Keratinocyte (primary cell): Measurements from ENCODE around the gene TBC1D8B. TPM values are rescaled to one million over a fixed set of nuclear protein-coding genes. Genes with fewer than 3 reads are reported as not detected.

ENCODE experiments used
- DNase-seq: peaks from one replicate; pipeline ENCODE4 v3.0.0-alpha.2; 2011; ENCODE audit warnings: low read depth, missing footprints, low spot score
- FAIRE-seq: peaks from 2 replicates; lab custom pipeline; 2011; peaks lifted over from hg19 to GRCh38; lab: Jason Lieb, UNC
- H2AFZ ChIP-seq: 2 replicates; pipeline ENCODE4 v1.6.0; 2012; ENCODE audit warnings: low read length, control low read depth, inconsistent platforms; ENCODE audit not compliant: control insufficient read depth
- H3K27ac ChIP-seq: 2 replicates; pipeline ENCODE4 v1.5.1; 2011; ENCODE audit warnings: low read length; ENCODE audit not compliant: control insufficient read depth, insufficient read depth
- H3K27me3 ChIP-seq: 3 replicates; pipeline ENCODE4 v1.6.0; 2011; ENCODE audit warnings: low read length; ENCODE audit not compliant: control insufficient read depth, insufficient read depth; ENCODE audit errors: extremely low read depth
- H3K36me3 ChIP-seq, 2 experiments: 2 replicates in 1 of 2; 3 replicates in 1 of 2; pipeline ENCODE4 v1.5.1; 2011; ENCODE audit warnings: low read length in 2 of 2, mild to moderate bottlenecking in 1 of 2; ENCODE audit not compliant: control insufficient read depth in 2 of 2, insufficient read depth in 2 of 2; ENCODE audit errors: extremely low read depth in 1 of 2
- H3K4me1 ChIP-seq: 3 replicates; pipeline ENCODE4 v1.5.1; 2011; ENCODE audit warnings: low read length; ENCODE audit not compliant: control insufficient read depth, insufficient read depth; ENCODE audit errors: extremely low read depth
- H3K4me2 ChIP-seq: 3 replicates; pipeline ENCODE4 v1.6.0; 2011; ENCODE audit warnings: low read depth, low read length; ENCODE audit not compliant: control insufficient read depth, insufficient read depth; ENCODE audit errors: extremely low read depth
- H3K4me3 ChIP-seq, 3 experiments: fragments of 200-600 bp in 1 of 3; sonication (generic) in 1 of 3; 2 replicates in 2 of 3; 3 replicates in 1 of 3; pipeline ENCODE4 v1.5.1; 2011 to 2016; ENCODE audit warnings: low read length in 3 of 3, mild to moderate bottlenecking in 3 of 3, control low read depth in 2 of 3, inconsistent platforms in 1 of 3, low read depth in 1 of 3, mixed read lengths in 1 of 3, mixed run types in 1 of 3, moderate library complexity in 1 of 3; ENCODE audit not compliant: control insufficient read depth in 2 of 3, insufficient read depth in 2 of 3; ENCODE audit errors: extremely low read depth in 1 of 3
- H3K79me2 ChIP-seq: 2 replicates; pipeline ENCODE4 v1.6.0; 2012; ENCODE audit warnings: low read length; ENCODE audit not compliant: control insufficient read depth, insufficient read depth
- H3K9ac ChIP-seq: 3 replicates; pipeline ENCODE4 v1.6.0; 2011; ENCODE audit warnings: low read length; ENCODE audit not compliant: control insufficient read depth, insufficient read depth; ENCODE audit errors: extremely low read depth
- H3K9me1 ChIP-seq: 3 replicates; pipeline ENCODE4 v1.6.0; 2011; ENCODE audit warnings: low read length; ENCODE audit not compliant: control insufficient read depth, insufficient read depth; ENCODE audit errors: extremely low read depth
- H3K9me3 ChIP-seq: 2 replicates; pipeline ENCODE4 v1.5.1; 2012; ENCODE audit warnings: low read depth, low read length; ENCODE audit not compliant: control insufficient read depth
- H4K20me1 ChIP-seq: 3 replicates; pipeline ENCODE4 v1.6.0; 2011; ENCODE audit warnings: low read length; ENCODE audit not compliant: control insufficient read depth, insufficient read depth; ENCODE audit errors: extremely low read depth
- EZH2 ChIP-seq: IDR thresholded peaks from one replicate; pipeline ENCODE4 v1.6.1; 2012; ENCODE audit warnings: inconsistent platforms, mild to moderate bottlenecking, low read length, moderate library complexity
- dilution Hi-C: fragments of 300-500 bp; cut with MboI; formaldehyde crosslinking; loops from one replicate; pipeline ENCODE4 v1.7.0; 2020; ENCODE audit warnings: low sequenced_read_pairs; ENCODE audit not compliant: extremely low pct_ligation_motif_present
- polyA plus RNA-seq, 5 experiments: library from polyadenylated mRNA; depleted of rRNA in 3 of 5; stranded (reverse) in 3 of 5; stranded (forward) in 1 of 5; unstranded in 1 of 5; fragments of >200 nt; gene quantifications; 1 replicate in 1 of 5; 2 replicates in 3 of 5; 3 replicates in 1 of 5; pipeline versions ENCODE4 v1.2.1 to v1.2.3, GENCODE V29; 2011 to 2012; ENCODE audit warnings: missing spikeins in 2 of 5, low read depth in 1 of 5, low replicate concordance in 1 of 5
- TF ChIP-seq, protein P1 (sequence below), 3 experiments: IDR thresholded peaks in 1 of 3; conservative IDR thresholded peaks in 1 of 3; optimal IDR thresholded peaks in 1 of 3; 2 replicates in 2 of 3; 3 replicates in 1 of 3; pipeline versions ENCODE3 to v1.5.1; 2011; ENCODE audit warnings: low read length in 3 of 3, mild to moderate bottlenecking in 3 of 3, moderate library complexity in 2 of 3, control low read depth in 1 of 3, inconsistent platforms in 1 of 3; ENCODE audit not compliant: insufficient read depth in 2 of 3; ENCODE audit errors: extremely low read depth in 1 of 3

The TBC1D8B gene
- polyA plus RNA-seq, 1 donor (not counting 4 experiments of a cell fraction or from before 2014, with no cell fraction given): 5.4 TPM

- TF ChIP-seq, protein P1, sequence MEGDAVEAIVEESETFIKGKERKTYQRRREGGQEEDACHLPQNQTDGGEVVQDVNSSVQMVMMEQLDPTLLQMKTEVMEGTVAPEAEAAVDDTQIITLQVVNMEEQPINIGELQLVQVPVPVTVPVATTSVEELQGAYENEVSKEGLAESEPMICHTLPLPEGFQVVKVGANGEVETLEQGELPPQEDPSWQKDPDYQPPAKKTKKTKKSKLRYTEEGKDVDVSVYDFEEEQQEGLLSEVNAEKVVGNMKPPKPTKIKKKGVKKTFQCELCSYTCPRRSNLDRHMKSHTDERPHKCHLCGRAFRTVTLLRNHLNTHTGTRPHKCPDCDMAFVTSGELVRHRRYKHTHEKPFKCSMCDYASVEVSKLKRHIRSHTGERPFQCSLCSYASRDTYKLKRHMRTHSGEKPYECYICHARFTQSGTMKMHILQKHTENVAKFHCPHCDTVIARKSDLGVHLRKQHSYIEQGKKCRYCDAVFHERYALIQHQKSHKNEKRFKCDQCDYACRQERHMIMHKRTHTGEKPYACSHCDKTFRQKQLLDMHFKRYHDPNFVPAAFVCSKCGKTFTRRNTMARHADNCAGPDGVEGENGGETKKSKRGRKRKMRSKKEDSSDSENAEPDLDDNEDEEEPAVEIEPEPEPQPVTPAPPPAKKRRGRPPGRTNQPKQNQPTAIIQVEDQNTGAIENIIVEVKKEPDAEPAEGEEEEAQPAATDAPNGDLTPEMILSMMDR (optimal IDR thresholded peaks at IDR 0.05 in 1 of 3, IDR thresholded peaks at IDR 0.05 in 1 of 3, conservative IDR thresholded peaks at IDR 0.05 in 1 of 3; ENCODE audit: extremely low read depth in 1 of 3, insufficient read depth in 2 of 3, low read length in 3 of 3): no peak
- no peak for TF ChIP-seq EZH2
- H3K36me3 ChIP-seq: no peaks in the 10 kb centered on the region
- no peak overlapping the region for H3K9ac ChIP-seq
- H4K20me1 ChIP-seq: no peaks in the 10 kb centered on the region
- DNase-seq (no peak), FAIRE-seq (no peak)
- dilution Hi-C loops: no loop called here
- H2AFZ ChIP-seq: no peak overlapping the region
- no peak overlapping the region for H3K4me2 ChIP-seq
- H3K27me3 ChIP-seq: peaks cover 7% of the 10 kb centered on the region
- H3K4me3 ChIP-seq: no peak overlapping the region
- no peaks in the 10 kb centered on the region for H3K79me2 ChIP-seq
- H3K27ac ChIP-seq: no peak overlapping the region
- H3K4me1 ChIP-seq: no peaks in the 10 kb centered on the region
- H3K9me1 ChIP-seq: no peaks in the 10 kb centered on the region
- H3K9me3 ChIP-seq: no peaks in the 10 kb centered on the region
Measured at GRCh38 chrX:106901341-106901740, 98.9 kb downstream of the TBC1D8B start.

DNA sequence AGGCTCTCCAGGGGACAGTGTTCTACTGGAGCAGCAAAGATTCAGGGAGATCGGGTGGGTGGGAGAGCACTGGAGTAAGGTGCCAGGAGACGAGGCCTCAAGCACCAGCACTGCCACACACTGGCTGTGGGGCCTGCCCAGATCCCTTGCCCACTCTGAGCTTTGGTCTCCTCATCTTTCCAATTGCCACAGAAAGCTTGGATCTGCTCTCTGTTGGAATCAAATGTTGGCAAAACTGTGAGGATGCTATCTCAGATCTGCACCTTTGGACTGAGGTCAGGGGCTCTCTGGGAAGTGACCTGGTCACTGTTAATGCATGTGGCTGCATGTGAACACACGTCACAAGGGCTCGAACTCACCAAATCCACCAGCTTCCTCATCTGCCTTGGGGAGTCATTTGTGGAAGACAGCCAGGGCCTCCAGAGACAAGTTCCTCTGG, 99.3 kb downstream of the TBC1D8B start:
- Histone ChIP-seq H3K27me3 (peaks cover 7% of the 10 kb centered on the region), H3K79me2 (no peaks in the 10 kb centered on the region), H4K20me1 (no peaks in the 10 kb centered on the region), H3K9me3 (no peaks in the 10 kb centered on the region), H3K9ac (no peak overlapping the region), H3K36me3 (no peaks in the 10 kb centered on the region), H3K27ac (no peak overlapping the region), H3K4me3 (no peak overlapping the region), H2AFZ (no peak overlapping the region), H3K4me1 (no peaks in the 10 kb centered on the region), H3K4me2 (no peak overlapping the region), H3K9me1 (no peaks in the 10 kb centered on the region)
- FAIRE-seq: no peak
- dilution Hi-C loops: no loop called here
- DNase-seq: no peak
- TF ChIP-seq, protein P1 (optimal IDR thresholded peaks at IDR 0.05 in 1 of 3, IDR thresholded peaks at IDR 0.05 in 1 of 3, conservative IDR thresholded peaks at IDR 0.05 in 1 of 3; ENCODE audit: extremely low read depth in 1 of 3, insufficient read depth in 2 of 3, low read length in 3 of 3): no peak
- TF ChIP-seq EZH2: no peak
